ENCODE data around the gene MUC5B. TPM values are rescaled to one million over a fixed set of nuclear protein-coding genes. Genes with fewer than 3 reads are reported as not detected.

The MUC5B gene
- total and polyA plus RNA-seq, 2 donors from 2014 or later: 0.38 TPM; not detected in 1

- H3K27ac ChIP-seq (ENCODE audit: low read depth in 2 of 2, low read length in 2 of 2): no peak overlapping the region
- intact Hi-C loops (cut with DNase I): loop anchor here (5.0 kb wide), 1 partner anchor 314 kb away; no protein-coding TSS in a partner anchor
- DNase-seq (peak in 1 of 5 donors; percentile 77), FAIRE-seq (no peak)
- no peak for TF ChIP-seq CTCF (IDR thresholded peaks at IDR 0.05; ENCODE audit: borderline replicate concordance, extremely low read depth, insufficient read depth)
- no peaks in the 10 kb centered on the region for H3K36me3 ChIP-seq (ENCODE audit: control insufficient read depth in 2 of 3, insufficient read depth in 3 of 3, low read length in 3 of 3)
- no peak overlapping the region for H3K9ac ChIP-seq (ENCODE audit: low read length in 3 of 3)
- H3K4me3 ChIP-seq (ENCODE audit: low read length in 3 of 3): no peak overlapping the region
- H3K4me1 ChIP-seq (ENCODE audit: control insufficient read depth in 2 of 3, insufficient read depth in 2 of 3, low read depth in 1 of 3, low read length in 3 of 3): no peaks in the 10 kb centered on the region
- H3K9me3 ChIP-seq (ENCODE audit: control insufficient read depth in 2 of 3, insufficient read depth in 1 of 3, low read length in 3 of 3): no peaks in the 10 kb centered on the region
- H3K27me3 ChIP-seq (ENCODE audit: control insufficient read depth, insufficient read depth, low read length): peaks cover 4% of the 10 kb centered on the region
Observed at GRCh38 chr11:1203505-1204271, 19.2 kb upstream of the MUC5B start.

- Histone ChIP-seq H3K27me3 (ENCODE audit: control insufficient read depth, insufficient read depth, low read length) (peaks cover 4% of the 10 kb centered on the region), H3K27ac (ENCODE audit: low read depth in 2 of 2, low read length in 2 of 2) (no peak overlapping the region), H3K4me1 (ENCODE audit: control insufficient read depth in 2 of 3, insufficient read depth in 2 of 3, low read depth in 1 of 3, low read length in 3 of 3) (no peaks in the 10 kb centered on the region), H3K9me3 (ENCODE audit: control insufficient read depth in 2 of 3, insufficient read depth in 1 of 3, low read length in 3 of 3) (no peaks in the 10 kb centered on the region), H3K36me3 (ENCODE audit: control insufficient read depth in 2 of 3, insufficient read depth in 3 of 3, low read length in 3 of 3) (no peaks in the 10 kb centered on the region), H3K4me3 (ENCODE audit: low read length in 3 of 3) (no peak overlapping the region), H3K9ac (ENCODE audit: low read length in 3 of 3) (no peak overlapping the region)
- FAIRE-seq (no peak), DNase-seq (peak in 1 of 5 donors; percentile 69)
- TF ChIP-seq CTCF (IDR thresholded peaks at IDR 0.05; ENCODE audit: borderline replicate concordance, extremely low read depth, insufficient read depth): no peak
- intact Hi-C loops (cut with DNase I): loop anchor here (5.0 kb wide), 1 partner anchor 313 kb away; no protein-coding TSS in a partner anchor
Observed at GRCh38 chr11:1204381-1205101, 18.3 kb upstream of the MUC5B start.

GRCh38 chr11:1205121-1205986 is 17.5 kb upstream of the MUC5B start:
- no peaks in the 10 kb centered on the region for H3K36me3 ChIP-seq (ENCODE audit: control insufficient read depth in 2 of 3, insufficient read depth in 3 of 3, low read length in 3 of 3)
- no peak overlapping the region for H3K4me3 ChIP-seq (ENCODE audit: low read length in 3 of 3)
- no peak overlapping the region for H3K27ac ChIP-seq (ENCODE audit: low read depth in 2 of 2, low read length in 2 of 2)
- H3K9ac ChIP-seq (ENCODE audit: low read length in 3 of 3): no peak overlapping the region
- no peak for TF ChIP-seq CTCF (IDR thresholded peaks at IDR 0.05; ENCODE audit: borderline replicate concordance, extremely low read depth, insufficient read depth)
- H3K9me3 ChIP-seq (ENCODE audit: control insufficient read depth in 2 of 3, insufficient read depth in 1 of 3, low read length in 3 of 3): no peaks in the 10 kb centered on the region
- intact Hi-C loops (cut with DNase I): no loop called here
- H3K27me3 ChIP-seq (ENCODE audit: control insufficient read depth, insufficient read depth, low read length): peaks cover 4% of the 10 kb centered on the region
- DNase-seq (peak in 1 of 5 donors; percentile 49), FAIRE-seq (no peak)
- no peaks in the 10 kb centered on the region for H3K4me1 ChIP-seq (ENCODE audit: control insufficient read depth in 2 of 3, insufficient read depth in 2 of 3, low read depth in 1 of 3, low read length in 3 of 3)
